Measurements from ENCODE around the gene SLC2A2. TPM values are rescaled to one million over a fixed set of nuclear protein-coding genes. Genes with fewer than 3 reads are reported as not detected.

The SLC2A2 gene
- total RNA-seq, 1 donor = under 0.01 TPM

- peak; percentile 52 for TF ChIP-seq CTCF (IDR thresholded peaks at IDR 0.05; ENCODE audit: insufficient read depth, low read depth, low read length)
- H3K4me3 ChIP-seq (ENCODE audit: low read depth, low read length) = no peak overlapping the region
- no peak for DNase-seq (ENCODE audit: low read depth)
Measured at GRCh38 chr3:171018156-171018935, 8.2 kb downstream of the SLC2A2 start.

- peak; percentile 48 for DNase-seq (ENCODE audit: low read depth)
- TF ChIP-seq CTCF (IDR thresholded peaks at IDR 0.05; ENCODE audit: insufficient read depth, low read depth, low read length) = no peak
- H3K4me3 ChIP-seq (ENCODE audit: low read depth, low read length) = no peak overlapping the region
Measured at GRCh38 chr3:171013822-171014748, 12.4 kb downstream of the SLC2A2 start.

- no peak overlapping the region for H3K4me3 ChIP-seq (ENCODE audit: low read depth, low read length)
- no peak for DNase-seq (ENCODE audit: low read depth)
- TF ChIP-seq CTCF (IDR thresholded peaks at IDR 0.05; ENCODE audit: insufficient read depth, low read depth, low read length) = no peak
Measured at GRCh38 chr3:171011873-171012336, 14.6 kb downstream of the SLC2A2 start.

- no peak for TF ChIP-seq CTCF (IDR thresholded peaks at IDR 0.05; ENCODE audit: insufficient read depth, low read depth, low read length)
- peak; percentile 21 for DNase-seq (ENCODE audit: low read depth)
- H3K4me3 ChIP-seq (ENCODE audit: low read depth, low read length) = no peak overlapping the region
Measured at GRCh38 chr3:171011109-171011872, 15.2 kb downstream of the SLC2A2 start.

- H3K4me3 ChIP-seq (ENCODE audit: low read depth, low read length) = no peak overlapping the region
- no peak for TF ChIP-seq CTCF (IDR thresholded peaks at IDR 0.05; ENCODE audit: insufficient read depth, low read depth, low read length)
- DNase-seq (ENCODE audit: low read depth) = no peak
Measured at GRCh38 chr3:171007316-171007715, 19.2 kb downstream of the SLC2A2 start.

GRCh38 chr3:171005648-171006047 lies 20.9 kb downstream of the SLC2A2 start:
- TF ChIP-seq CTCF (IDR thresholded peaks at IDR 0.05; ENCODE audit: insufficient read depth, low read depth, low read length) = no peak
- no peak for DNase-seq (ENCODE audit: low read depth)
- H3K4me3 ChIP-seq (ENCODE audit: low read depth, low read length) = no peak overlapping the region

Measured in fibroblast of villous mesenchyme (primary cell).